Measurements from ENCODE around the gene KLHL29.
A peak's percentile ranks its signal among the peaks of the same experiment; 100 is the strongest.

KLHL29 gene

GRCh38 chr2:23668756-23669304, 283.9 kb downstream of the KLHL29 start:
- no peak for DNase-seq

- DNase-seq: no peak
These were observed 284.6 kb downstream of the KLHL29 start for GRCh38 chr2:23669413-23670244.

GRCh38 chr2:23670245-23670592, 285.2 kb downstream of the KLHL29 start:
- no peak for DNase-seq

GRCh38 chr2:23673082-23673481, 288.1 kb downstream of the KLHL29 start:
- DNase-seq: no peak

GRCh38 chr2:23673830-23674679, 289.1 kb downstream of the KLHL29 start:
- no peak for DNase-seq

GRCh38 chr2:23675506-23675905, 290.5 kb downstream of the KLHL29 start:
- no peak for DNase-seq

GRCh38 chr2:23677836-23678235, 292.9 kb downstream of the KLHL29 start:
- DNase-seq: no peak

- DNase-seq: no peak
These were observed 294.1 kb downstream of the KLHL29 start for GRCh38 chr2:23679044-23679443.

- DNase-seq: no peak
These were observed 296.0 kb downstream of the KLHL29 start for GRCh38 chr2:23680951-23681350.

- peak; percentile 70 for DNase-seq
These were observed 296.6 kb downstream of the KLHL29 start for GRCh38 chr2:23681356-23682140.

- no peak for DNase-seq
These were observed 297.5 kb downstream of the KLHL29 start for GRCh38 chr2:23682481-23682880.

GRCh38 chr2:23683001-23683400, 298.0 kb downstream of the KLHL29 start:
- DNase-seq: no peak

GRCh38 chr2:23684395-23685176, 299.6 kb downstream of the KLHL29 start:
- DNase-seq: no peak

- no peak for DNase-seq
These were observed 300.2 kb downstream of the KLHL29 start for GRCh38 chr2:23685181-23685580.

GRCh38 chr2:23685706-23686105, 300.7 kb downstream of the KLHL29 start:
- DNase-seq: no peak

- no peak for DNase-seq
These were observed 301.5 kb downstream of the KLHL29 start for GRCh38 chr2:23686405-23687029.

GRCh38 chr2:23687214-23687613, 302.2 kb downstream of the KLHL29 start:
- no peak for DNase-seq

- no peak for DNase-seq
These were observed 302.7 kb downstream of the KLHL29 start for GRCh38 chr2:23687713-23688112.

GRCh38 chr2:23688486-23689130, 303.6 kb downstream of the KLHL29 start:
- DNase-seq: no peak

GRCh38 chr2:23689131-23689700, 304.2 kb downstream of the KLHL29 start:
- no peak for DNase-seq

- DNase-seq: no peak
These were observed 304.9 kb downstream of the KLHL29 start for GRCh38 chr2:23689891-23690290.

All from NCI-H82 (cell line).